ENCODE measurements around the gene AFF3.

- TF ChIP-seq CTCF (IDR thresholded peaks at IDR 0.05; ENCODE audit: extremely low read depth in 1 of 2, insufficient read depth in 1 of 2, low read depth in 1 of 2, low read length in 2 of 2), result no peak
- TF ChIP-seq EZH2 (IDR thresholded peaks at IDR 0.05; ENCODE audit: borderline replicate concordance, low read depth, low read length, severe bottlenecking), result no peak
- TF ChIP-seq GATA2 (IDR thresholded peaks at IDR 0.05; ENCODE audit: insufficient read depth, insufficient read length, low read depth, low read length), result no peak
- TF ChIP-seq MYC (IDR thresholded peaks at IDR 0.05; ENCODE audit: low read depth, low read length), result no peak
- TF ChIP-seq POLR2AphosphoS5 (IDR thresholded peaks at IDR 0.05; ENCODE audit: insufficient read depth, low read depth, low read length), result no peak
These were observed 520.6 kb downstream of the AFF3 start for GRCh38 chr2:99621774-99622173.
